ENCODE measurements around the gene VAV3.
"Not testable (repeated sequence)": the region's sequence is repeated elsewhere in the genome, so short reads cannot be mapped to it uniquely, and the experiment has no call there.

Gene VAV3

DNA sequence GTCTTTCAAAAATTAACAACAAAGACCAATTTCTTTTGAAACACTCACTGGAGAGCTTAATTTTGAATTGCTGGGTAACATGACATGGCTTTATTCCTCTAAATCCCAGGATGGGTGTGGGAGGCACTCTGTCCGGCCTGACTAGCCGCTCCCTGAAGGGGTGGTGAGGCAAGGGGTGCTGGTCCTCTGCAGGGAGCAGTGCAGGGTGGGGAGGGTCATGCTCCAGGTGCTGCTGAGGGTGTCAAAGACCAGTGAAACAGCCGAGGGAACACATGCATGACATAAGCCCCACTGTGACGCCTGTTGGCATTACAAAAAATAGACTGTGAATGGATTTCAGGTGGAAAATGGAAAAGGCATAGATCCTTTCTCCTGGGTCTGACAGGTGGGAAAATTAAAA lies 223.7 kb downstream of the VAV3 start:
- DNase-seq (ENCODE audit: low read depth in 2 of 2) = no peak

DNA sequence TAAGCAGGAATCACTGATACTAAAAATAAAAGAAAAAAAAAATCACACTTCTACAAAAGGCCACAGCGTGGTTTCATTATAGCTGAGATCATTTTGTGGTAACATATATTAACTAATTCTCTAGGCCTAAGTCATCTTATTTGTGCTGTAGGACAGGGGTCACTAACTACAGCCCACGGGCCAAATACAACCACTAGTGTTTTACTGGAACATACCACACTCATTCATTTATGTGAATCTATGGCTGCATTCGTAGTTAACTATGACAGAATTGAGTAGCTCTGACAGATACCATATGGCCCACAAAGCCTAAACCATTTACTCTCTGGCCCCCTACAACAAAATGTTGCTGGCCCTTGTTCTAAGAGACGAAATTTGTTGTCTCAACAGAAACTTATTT lies 224.4 kb downstream of the VAV3 start:
- DNase-seq (ENCODE audit: low read depth in 2 of 2) = no peak

DNA sequence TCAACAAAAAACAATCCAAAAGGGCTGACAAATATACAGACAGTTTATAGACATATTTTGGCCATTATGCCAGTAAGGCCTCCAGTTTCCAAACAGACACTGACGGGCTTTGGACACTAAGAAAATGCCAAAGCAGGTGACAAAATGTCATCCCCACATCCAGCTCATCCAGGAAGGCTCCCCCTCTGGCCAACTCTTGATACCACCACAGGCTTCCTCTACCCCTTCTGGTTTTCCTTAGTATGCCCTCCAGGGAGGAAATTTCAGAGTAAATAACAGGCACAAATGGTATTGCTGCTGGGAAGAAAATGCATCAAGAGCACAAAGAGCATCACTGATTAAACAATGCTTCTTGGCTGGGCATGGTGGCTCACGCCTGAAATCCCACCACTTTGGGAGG lies 225.3 kb downstream of the VAV3 start:
- DNase-seq (ENCODE audit: low read depth in 2 of 2) = no peak

DNA sequence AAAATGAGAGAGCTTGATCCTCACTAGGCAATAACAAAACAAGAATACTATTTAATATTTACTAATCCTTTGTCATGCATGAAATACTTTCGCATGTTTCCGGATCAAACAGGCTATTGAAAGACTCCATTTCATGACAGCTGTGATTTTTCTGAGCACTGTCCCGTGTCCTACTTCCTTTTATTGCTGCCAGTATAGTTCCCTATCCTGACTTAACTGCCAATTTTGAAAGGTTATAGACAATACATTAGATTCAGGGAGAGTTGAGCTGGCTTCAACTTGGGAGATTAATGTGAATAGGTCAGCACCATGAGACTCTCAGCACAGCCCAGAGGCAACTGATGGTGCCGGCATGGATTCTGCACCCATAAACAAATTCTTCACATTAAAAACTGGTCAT lies 225.8 kb downstream of the VAV3 start:
- no peak for DNase-seq (ENCODE audit: low read depth in 2 of 2)

DNA sequence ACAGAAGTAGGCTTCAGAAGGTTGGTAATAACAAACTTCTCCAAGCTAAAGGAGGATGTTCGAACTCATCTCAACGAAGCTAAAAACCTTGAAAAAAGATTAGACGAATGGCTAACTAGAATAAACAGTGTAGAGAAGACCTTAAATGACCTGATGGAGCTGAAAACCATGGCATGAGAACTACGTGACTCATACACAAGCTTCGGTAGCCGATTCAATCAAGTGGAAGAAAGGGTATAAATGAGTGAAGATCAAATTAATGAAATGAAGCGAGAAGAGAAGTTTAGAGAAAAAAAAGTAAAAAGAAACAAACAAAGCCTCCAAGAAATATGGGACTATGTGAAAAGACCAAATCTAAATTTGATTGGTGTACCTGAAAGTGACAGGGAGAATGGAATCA lies 231.6 kb downstream of the VAV3 start:
- not testable (repeated sequence) for DNase-seq (ENCODE audit: low read depth in 2 of 2)

DNA sequence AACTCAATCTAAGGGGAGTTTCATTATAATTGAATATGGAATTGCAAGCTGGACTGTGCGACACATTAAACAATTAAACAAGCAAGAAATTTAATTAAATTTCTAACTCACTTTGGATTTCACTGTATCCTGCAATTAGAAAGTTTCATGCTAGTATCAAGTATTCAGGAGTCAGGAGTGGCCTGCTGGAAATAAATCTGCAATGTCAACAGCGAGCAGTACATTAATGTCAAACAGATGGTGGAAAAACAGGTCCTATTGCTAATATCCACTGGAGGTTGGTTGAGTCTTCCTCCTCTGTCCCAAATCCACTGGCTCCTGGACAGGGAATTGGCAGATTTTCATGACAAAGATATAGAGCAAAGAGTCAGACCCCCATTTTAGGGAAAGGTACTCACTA lies 237.1 kb downstream of the VAV3 start:
- no peak for DNase-seq (ENCODE audit: low read depth in 2 of 2)

DNA sequence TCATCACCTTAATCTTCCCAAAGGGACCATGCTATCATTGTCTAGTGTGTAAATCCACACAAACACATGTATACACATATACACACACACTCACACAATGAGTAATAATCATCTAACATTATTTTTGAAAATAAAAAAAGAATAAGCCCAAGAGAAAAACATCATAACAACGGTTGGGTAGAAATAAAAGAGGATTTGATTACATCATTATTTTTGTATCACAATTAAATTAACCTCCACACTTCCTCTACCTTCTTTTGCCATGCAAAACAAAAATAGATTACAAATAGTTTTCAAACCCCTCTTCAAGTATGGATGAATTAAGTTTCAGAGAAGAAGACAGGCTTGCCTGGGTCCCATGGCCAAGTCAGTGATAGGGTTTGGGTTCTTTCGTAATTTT lies 238.1 kb downstream of the VAV3 start:
- no peak for DNase-seq (ENCODE audit: low read depth in 2 of 2)

DNA sequence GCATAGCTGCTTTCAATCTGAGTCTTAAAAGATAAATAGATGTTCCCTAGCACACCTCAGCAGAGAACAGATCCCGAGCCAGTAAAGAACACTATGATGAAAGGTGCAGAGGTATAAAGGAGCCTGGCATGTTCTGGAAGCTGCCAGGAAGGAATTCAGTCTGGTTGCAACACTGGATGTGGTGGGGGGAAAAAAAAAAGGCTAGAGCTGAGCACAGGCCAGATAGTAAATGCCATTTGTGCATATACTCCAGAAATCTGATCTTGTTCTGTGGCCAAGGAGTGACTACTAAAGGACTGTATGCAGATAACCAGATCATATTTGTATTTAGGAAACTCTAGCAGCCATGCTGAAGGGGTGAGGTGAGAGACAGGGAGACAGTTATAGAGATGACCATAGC lies 240.3 kb downstream of the VAV3 start:
- no peak for DNase-seq (ENCODE audit: low read depth in 2 of 2)

DNA sequence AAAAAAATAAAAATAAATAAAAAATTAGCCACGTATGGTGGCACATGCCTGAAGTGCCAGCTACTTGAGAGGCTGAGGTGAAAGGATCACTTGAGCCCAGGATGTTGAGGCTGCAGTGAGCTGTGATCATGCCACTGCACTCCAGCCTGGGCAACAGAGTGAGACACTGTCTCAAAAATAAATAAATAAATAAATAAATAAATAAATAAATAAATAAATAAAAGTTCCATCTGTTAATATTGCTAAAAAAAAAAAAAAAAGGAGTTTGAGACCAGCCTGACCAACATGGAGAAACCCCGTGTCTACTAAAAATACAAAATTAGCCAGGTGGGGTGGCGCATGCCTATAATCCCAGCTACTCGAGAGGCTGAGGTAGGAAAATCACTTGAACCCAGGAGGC lies 244.8 kb downstream of the VAV3 start:
- not testable (repeated sequence) for DNase-seq (ENCODE audit: low read depth in 2 of 2)

DNA sequence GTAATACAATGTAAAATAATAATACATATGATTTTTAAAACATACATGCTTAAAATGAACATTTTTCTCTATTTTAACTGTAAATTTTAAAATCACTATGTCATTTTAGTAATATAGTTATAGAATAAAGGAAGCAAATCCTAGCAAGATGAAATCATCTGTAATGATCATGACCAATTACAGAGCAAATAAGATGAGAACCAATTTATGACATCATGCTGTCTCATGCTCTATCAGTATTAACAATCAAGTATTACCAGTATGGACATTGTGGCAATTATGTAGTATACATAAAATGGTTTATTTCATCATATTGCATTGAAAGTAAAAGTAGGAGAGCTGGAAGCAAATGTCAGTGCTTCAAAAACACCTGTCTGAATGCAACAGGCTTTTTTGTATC lies 255.0 kb downstream of the VAV3 start:
- DNase-seq (ENCODE audit: low read depth in 2 of 2) = no peak

DNA sequence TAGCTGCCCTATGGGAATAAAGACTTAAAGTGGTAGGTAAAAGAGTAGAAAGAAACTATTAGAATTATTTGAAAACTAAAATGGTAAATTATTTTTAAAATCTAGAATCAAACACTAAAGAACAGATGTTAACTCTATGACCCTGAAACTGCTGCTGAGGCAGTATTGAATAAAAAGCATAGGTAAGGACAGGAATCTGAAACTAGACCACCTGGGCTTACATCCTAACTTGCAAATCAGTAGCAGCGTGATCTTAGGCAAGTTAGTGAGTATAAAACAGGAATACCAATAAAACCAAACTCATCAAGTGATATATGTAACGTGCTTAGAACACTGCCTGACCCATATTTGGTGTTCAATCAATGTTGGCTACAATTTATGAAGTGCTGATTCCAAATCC lies 257.9 kb downstream of the VAV3 start:
- DNase-seq (ENCODE audit: low read depth in 2 of 2) = no peak

DNA sequence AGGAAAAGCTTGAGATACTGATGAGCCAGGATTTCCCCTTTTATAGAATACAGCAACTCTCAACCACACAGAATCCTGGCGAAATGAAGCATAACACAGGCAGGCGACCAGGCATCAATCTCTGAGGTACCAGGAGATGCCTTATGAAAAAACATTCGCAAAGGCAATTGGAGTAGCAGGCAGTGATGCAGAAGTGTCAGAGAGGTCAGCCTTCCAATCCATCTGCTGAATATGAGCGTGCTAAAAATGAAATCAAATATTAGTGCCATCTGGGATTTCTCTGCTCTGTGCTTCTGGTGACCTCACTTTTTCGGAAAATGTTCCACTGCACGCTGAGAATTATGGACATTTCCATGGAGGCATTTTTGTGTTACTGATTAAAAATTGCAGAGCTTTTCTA lies 258.8 kb downstream of the VAV3 start:
- DNase-seq (ENCODE audit: low read depth in 2 of 2) = no peak

DNA sequence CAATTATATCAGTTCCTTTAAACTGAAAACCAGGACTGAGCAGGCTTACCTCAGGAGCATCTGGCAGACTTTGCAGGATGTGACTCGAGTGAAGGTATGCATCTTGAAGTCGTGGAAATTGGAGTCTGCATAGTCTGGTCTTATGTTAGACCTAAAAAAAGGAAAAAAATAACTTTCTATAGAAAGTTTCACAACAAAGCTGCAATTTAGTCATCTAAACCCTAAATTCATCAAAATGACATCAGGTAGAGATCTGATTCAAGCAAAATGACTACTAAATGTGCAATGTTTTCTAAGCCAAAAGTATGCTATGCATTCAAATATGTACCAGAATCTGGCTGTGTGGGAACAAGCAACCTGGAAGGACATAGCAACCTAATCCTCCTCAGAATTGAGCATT lies 260.1 kb downstream of the VAV3 start:
- no peak for DNase-seq (ENCODE audit: low read depth in 2 of 2)

DNA sequence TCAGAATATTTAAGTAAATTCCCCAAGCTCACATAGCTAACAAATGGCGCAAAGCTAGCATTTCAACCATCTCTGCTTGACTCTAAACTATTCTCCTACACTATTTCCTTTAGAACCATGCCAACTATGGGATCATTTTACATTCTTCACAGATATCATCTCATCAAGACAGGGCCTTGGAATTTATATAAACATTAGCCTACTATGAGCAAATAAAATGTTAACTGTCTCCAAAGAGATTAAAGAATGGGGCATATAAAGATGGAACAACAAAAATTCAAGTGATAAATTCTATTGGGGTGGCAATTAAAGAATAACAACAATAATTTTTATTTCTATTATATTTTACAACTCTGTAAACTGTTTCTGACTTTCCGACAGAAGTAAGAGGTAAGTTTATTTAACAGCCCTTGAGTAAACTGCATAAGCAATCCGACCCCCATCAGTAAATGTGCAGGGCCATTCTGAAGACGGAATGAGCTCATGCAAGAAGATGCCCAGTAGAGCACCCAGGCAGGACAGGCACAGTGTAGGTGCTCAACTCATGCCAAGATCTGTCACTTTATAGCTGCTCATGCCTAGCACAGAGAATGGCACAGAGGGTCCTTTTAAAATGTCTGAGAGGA lies 261.9 kb downstream of the VAV3 start:
- no peak for DNase-seq (ENCODE audit: low read depth in 2 of 2)

DNA sequence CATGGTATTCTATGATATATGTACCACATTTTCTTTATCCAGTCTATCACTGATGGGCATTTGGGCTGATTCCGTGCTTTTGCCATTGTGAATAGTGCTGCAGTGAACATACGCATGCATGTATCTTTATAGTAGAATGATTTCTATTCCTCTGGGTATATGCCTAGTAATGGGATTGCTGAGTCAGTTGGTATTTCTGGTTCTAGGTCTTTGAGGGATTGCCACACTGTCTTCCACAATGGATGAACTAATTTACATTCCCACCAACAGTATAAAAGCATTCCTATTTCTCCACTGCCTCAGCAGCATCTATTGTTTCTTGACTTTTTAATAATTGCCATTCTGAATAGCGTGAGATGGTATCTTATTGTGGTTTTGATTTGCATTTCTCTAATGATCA lies 264.3 kb downstream of the VAV3 start:
- DNase-seq (ENCODE audit: low read depth in 2 of 2) = not testable (repeated sequence)

DNA sequence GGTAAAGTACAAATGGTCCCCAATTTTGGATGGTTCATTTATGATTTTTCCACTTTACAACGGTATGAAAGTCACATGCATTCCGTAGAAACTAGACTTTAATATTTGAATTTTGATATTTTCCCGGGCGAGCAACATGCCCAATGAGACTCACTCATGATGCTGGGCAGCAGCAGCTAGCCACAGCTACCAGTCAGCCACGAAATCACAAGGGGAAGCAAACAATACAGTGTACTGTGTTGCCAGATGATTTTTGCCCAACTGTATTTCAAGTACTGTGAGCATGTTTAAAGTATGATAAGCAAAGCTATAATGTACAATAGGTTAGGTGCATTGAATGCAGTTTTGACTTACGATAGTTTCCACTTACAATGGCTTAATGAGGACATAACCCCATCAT lies 266.8 kb downstream of the VAV3 start:
- no peak for DNase-seq (ENCODE audit: low read depth in 2 of 2)

DNA sequence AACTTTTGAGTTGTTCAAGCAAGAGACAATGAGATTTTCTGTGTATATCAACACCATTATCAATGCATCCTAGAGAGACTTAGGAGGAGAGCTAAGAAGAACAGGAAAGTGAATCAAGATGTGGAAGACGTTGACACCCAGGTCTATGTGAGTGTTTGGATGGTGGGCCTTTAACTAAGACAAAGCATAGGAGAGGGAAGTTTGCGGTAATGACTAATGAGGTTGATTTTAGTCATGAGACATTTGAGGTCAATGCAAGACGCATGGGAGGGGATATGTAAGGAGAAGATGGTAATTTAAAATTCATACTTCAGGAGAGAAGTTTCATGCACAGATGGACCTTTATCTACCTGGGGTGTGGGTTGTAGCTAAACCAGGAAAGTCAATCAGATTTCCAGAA lies 269.6 kb downstream of the VAV3 start:
- DNase-seq (ENCODE audit: low read depth in 2 of 2) = no peak

DNA sequence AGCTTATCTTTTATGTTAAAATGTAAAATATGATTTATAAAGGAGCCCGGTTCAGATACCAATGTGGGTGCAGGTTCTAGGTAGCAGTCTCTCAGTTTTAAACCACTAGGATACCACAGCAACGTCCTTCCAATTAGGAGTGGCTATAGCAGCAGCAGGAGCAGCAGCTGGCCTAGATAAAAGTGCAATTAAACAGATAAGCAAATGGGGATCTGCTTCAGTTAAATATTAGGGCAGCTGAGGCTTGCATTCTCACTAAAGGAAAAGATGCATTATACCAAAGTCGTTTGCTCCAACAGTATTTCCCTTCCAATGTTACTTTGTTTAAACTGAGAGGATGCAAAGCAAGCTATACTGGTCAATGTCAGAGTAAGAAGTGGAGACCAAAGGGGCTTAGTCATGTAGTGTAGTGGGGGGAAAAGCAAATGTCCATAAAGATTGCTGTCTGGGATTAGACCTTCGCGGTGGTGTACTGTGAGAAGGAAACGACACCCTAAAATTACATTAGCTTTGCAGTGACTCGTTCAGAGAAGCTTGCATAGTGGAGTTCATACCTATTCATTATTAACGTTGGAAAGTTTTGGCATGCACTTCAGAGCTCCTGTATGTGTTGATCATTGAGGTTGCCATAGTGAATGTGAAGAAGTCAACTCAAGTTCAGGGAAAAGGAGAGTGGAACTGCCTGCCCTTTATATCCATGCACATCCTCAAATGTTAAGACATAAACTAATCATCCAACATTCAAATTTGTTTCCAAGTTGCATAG lies 272.2 kb downstream of the VAV3 start:
- DNase-seq (ENCODE audit: low read depth in 2 of 2) = no peak

DNA sequence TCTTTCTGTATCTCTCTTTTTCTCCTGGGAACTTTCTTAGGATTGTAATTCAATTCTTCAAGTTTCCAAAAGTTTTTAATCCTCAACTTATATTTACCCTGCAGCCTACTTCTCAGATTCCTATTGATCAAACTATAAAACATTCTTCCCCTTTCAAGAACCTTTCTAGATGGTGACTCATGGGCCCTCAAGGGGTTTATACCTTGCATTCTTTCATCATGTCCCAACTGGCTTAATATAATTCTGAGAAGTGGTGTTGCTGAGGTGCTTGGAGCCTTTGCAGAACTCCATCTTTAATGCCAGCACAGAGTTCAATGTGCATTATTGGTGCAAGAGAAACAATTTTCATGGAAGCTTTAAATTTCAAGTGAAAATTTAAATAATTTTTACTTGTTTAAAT lies 273.4 kb downstream of the VAV3 start:
- no peak for DNase-seq (ENCODE audit: low read depth in 2 of 2)

DNA sequence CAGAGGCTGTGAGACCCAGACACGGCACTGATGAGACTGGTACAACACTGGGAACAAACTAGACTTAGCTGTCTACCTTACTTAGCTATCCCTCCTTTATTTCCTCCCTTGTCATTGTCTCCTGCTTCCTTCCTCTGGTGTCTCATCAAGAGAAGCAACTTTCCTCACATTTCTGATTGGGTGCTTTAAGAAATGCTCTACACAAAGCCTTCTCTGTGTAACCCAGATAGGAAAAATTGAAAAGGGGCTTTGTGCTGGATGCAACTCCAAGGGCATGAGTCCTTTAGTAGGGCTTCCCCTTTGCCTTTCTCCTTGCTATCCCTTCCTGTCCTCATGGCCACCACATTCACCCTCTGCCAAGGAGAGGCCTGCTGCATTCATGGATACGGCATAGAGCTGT lies 274.5 kb downstream of the VAV3 start:
- no peak for DNase-seq (ENCODE audit: low read depth in 2 of 2)

DNA sequence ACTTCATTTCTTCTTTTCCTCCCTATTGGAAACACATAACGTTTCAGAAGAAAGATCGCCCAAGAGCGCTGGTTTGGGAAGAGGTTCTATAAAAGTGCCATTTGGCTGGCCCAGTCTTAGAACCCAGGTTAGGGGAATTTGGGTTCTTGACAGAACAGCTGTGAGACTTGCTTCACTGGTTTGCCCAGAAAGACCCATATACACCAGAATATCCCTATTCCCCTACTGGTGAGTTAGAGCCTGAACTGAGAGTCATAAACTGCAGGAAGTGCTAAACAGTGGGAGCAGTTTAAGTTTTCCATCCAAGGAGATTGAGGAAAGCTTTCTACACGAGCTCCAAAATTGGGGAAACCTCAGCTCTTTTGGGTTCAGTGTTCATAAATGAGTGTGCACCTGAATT lies 275.2 kb downstream of the VAV3 start:
- no peak for DNase-seq (ENCODE audit: low read depth in 2 of 2)

DNA sequence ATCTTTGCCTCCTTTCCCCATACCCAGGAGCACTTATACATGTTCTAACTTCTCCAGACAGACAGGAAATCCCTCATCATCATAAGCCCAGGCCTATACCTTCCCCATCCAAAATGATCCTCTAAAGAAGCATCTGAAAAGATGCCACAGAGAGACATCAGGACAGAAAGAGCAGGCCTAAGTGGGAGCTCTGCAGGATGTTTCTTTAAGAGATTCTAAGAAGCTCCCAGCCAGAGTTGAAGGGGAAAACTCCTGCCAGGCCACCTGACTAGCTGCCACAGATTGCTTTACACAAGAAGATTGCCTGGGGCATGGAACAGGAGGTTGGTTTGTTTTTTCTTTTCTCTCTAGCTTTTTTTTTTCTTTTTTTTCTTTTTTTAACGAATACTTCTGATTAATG lies 275.8 kb downstream of the VAV3 start:
- no peak for DNase-seq (ENCODE audit: low read depth in 2 of 2)

DNA sequence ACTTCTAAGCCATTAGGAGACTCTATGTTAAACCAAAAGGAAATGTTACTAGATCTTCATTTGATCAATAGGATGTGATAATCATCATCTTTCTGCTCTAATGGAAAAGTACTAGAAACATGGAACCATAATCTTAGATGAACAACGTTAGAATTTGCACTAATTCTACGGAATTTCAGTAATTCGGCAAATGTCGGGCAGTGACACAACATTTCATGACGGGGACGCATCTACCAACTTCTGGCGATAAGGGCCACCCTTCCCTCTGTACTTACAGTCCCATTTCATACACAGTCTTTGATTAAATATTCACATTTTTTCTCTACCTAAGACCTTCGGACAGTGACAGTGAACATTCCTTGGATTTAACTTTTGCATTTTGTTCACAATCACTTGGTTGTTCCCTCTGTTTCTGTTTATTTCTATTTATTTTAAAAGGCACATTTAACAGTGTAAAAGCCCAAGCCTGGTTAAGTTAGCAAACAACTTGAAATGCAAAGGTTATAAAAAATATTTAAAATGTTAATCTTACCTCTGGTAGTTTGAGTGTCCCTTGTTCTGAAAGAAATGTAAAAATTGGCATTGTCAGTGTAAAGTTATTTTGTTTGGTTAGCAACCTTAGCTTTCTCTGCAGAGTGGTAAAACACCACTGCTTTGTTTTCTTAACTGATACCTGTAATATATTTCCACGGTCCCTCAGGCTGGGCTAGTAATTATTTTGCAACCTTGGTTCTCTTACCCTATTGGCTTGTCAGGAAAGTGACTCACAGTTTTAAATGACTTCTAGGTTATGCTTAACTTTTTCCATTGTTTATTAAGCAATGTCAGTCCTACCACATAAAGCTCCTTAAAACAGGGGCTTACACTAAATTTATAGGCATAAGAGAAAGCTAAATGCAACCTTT lies 276.9 kb downstream of the VAV3 start:
- DNase-seq (ENCODE audit: low read depth in 2 of 2) = no peak

Data from stimulated activated CD8-positive, alpha-beta memory T cell treated with anti-CD3 and anti-CD28 coated beads, Interleukin-7, amount 100 ng/mL, for 1 hour (primary cell).